OCI-LY3 (cell line): ENCODE measurements around the gene SLC12A7.

Experiments used
- CTCF ChIP-seq: fragments of 200-600, 300-600 bp; sonication (generic); IDR thresholded peaks from 2 replicates; pipeline ENCODE4 v1.5.1; 2014; ENCODE audit warnings: antibody characterized with exemption, low read length, low read depth
- EZH2phosphoT487 ChIP-seq: fragments of 200-600 bp; shearing (Covaris generic); IDR thresholded peaks from 2 replicates; pipeline ENCODE4 v1.6.1; 2018; ENCODE audit warnings: antibody characterized with exemption, mixed run types, low read depth

GRCh38 chr5:1159341-1159675 is 47.4 kb upstream of the SLC12A7 start:
- no peak for TF ChIP-seq CTCF
- TF ChIP-seq EZH2phosphoT487: no peak
